PC-9 (cell line): ENCODE data around the gene CCDC85C. TPM values are rescaled to one million over a fixed set of nuclear protein-coding genes. Genes with fewer than 3 reads are reported as not detected.

Source experiments
- BruUV-seq: library from RNA; stranded (reverse); fragments of 400-500 nt; replicated peaks from 2 replicates; lab custom pipeline; 2021; lab: Mats Ljungman, UMichigan
- CTCF ChIA-PET: fragments of 300-600 bp; sonication (Branson Sonifier 250); formaldehyde crosslinking; loops from one replicate; lab custom pipeline; 2022; ENCODE audit warnings: antibody characterized with exemption; lab: Charles Lee
- POLR2A ChIA-PET: fragments of 300-600 bp; sonication (Branson Sonifier 250); formaldehyde crosslinking; loops from one replicate; lab custom pipeline; 2022; ENCODE audit warnings: antibody characterized with exemption; ENCODE audit not compliant: unreplicated experiment; lab: Charles Lee
- DNase-seq, 2 experiments: peaks; one replicate each; pipeline versions ENCODE4 v3.0.0 to v3.0.0-alpha.2; 2015 to 2022; ENCODE audit warnings: mixed read lengths in 1 of 2
- H2AFZ ChIP-seq: fragments of 200-600 bp; sonication (generic); 2 replicates; pipeline ENCODE4 v1.8.1; 2017; ENCODE audit warnings: antibody characterized with exemption
- H3F3A ChIP-seq: fragments of 200-600 bp; sonication (generic); 2 replicates; pipeline ENCODE4 v1.8.1; 2017; ENCODE audit warnings: antibody characterized with exemption, mild to moderate bottlenecking, low read depth; ENCODE audit not compliant: insufficient read depth
- H3K27ac ChIP-seq: fragments of 200-600 bp; sonication (generic); 2 replicates; pipeline ENCODE4 v1.6.1; 2016; ENCODE audit warnings: mixed run types
- H3K27me3 ChIP-seq: fragments of 200-600 bp; sonication (generic); 2 replicates; pipeline ENCODE4 v1.6.1; 2016; ENCODE audit warnings: low read depth, mixed run types; ENCODE audit not compliant: insufficient read depth
- H3K36me3 ChIP-seq: fragments of 200-600 bp; sonication (generic); 2 replicates; pipeline ENCODE4 v1.6.1; 2016; ENCODE audit warnings: low read depth, mixed run types
- H3K4me1 ChIP-seq: fragments of 200-600 bp; sonication (generic); replicated peaks from 2 replicates; pipeline ENCODE4 v1.6.1; 2016; ENCODE audit warnings: mixed run types; ENCODE audit not compliant: insufficient read depth
- H3K4me2 ChIP-seq: fragments of 200-600 bp; sonication (generic); 2 replicates; pipeline ENCODE4 v1.6.1; 2017; ENCODE audit warnings: mixed run types
- H3K4me3 ChIP-seq: fragments of 200-600 bp; sonication (generic); 2 replicates; pipeline ENCODE4 v1.6.1; 2016; ENCODE audit warnings: mixed run types
- H3K79me2 ChIP-seq: fragments of 200-600 bp; sonication (generic); 2 replicates; pipeline ENCODE4 v1.6.1; 2017; ENCODE audit warnings: low read depth, mixed run types
- H3K9me2 ChIP-seq: fragments of 200-600 bp; sonication (generic); 2 replicates; pipeline ENCODE4 v1.8.1; 2017; ENCODE audit warnings: mild to moderate bottlenecking; ENCODE audit not compliant: insufficient read depth
- H3K9me3 ChIP-seq: fragments of 200-600 bp; sonication (generic); 2 replicates; pipeline ENCODE4 v1.8.1; 2016; ENCODE audit warnings: low read depth; ENCODE audit not compliant: insufficient read depth
- H4K20me1 ChIP-seq: fragments of 200-600 bp; sonication (generic); 2 replicates; pipeline ENCODE4 v1.8.1; 2017; ENCODE audit not compliant: insufficient read depth
- CTCF ChIP-seq: fragments of 200-600 bp; sonication (generic); conservative IDR thresholded peaks from 2 replicates; pipeline ENCODE4 v1.6.1; 2017; ENCODE audit warnings: mixed run types, antibody characterized with exemption, mild to moderate bottlenecking, moderate library complexity
- EZH2 ChIP-seq: fragments of 200-600 bp; sonication (generic); IDR thresholded peaks from 2 replicates; pipeline ENCODE4 v1.8.0; 2017; ENCODE audit warnings: antibody characterized with exemption, low read depth
- intact Hi-C: fragments of 100-400 bp; cut with micrococcal nuclease; formaldehyde crosslinking; loops from one replicate; pipeline ENCODE4 v1.10.0; 2022; ENCODE audit not compliant: unreplicated experiment
- total RNA-seq: library from RNA; stranded (reverse); gene quantifications from 2 replicates; pipeline ENCODE4 v1.2.3, GENCODE V29; 2021

Gene CCDC85C
- total RNA-seq, 1 experiment from 2014 or later, result 21.2 TPM

GRCh38 chr14:99468836-99469592 is 135.0 kb downstream of the CCDC85C start:
- CTCF ChIA-PET, result no interaction called here
- H3K4me2 ChIP-seq, result no peak overlapping the region
- H3K79me2 ChIP-seq, result peaks cover 23% of the 10 kb centered on the region; the same call in 1 of the 2 replicates
- DNase-seq, result no peak
- H4K20me1 ChIP-seq, result peaks cover 6% of the 10 kb centered on the region
- no peak overlapping the region for H2AFZ ChIP-seq
- H3K27ac ChIP-seq, result no peak overlapping the region
- POLR2A ChIA-PET, result interaction anchor here (0.6 to 0.7 kb wide), 2 partner anchors 11 to 12 kb away, joined by 3 to 5 read pairs; partner anchors contain the start of gene CCNK
- no peaks in the 10 kb centered on the region for H3K9me2 ChIP-seq
- H3K27me3 ChIP-seq, result no peaks in the 10 kb centered on the region
- no peak for TF ChIP-seq EZH2
- no peak for TF ChIP-seq CTCF
- H3K36me3 ChIP-seq, result no peaks in the 10 kb centered on the region
- H3K4me3 ChIP-seq, result no peak overlapping the region
- no peaks in the 10 kb centered on the region for H3K9me3 ChIP-seq
- H3K4me1 ChIP-seq, result no peaks in the 10 kb centered on the region
- intact Hi-C loops, result no loop called here
- no TSS peak for BruUV-seq
- no peaks in the 10 kb centered on the region for H3F3A ChIP-seq

- CTCF ChIA-PET, result no interaction called here
- Histone ChIP-seq H2AFZ (no peak overlapping the region), H3K4me2 (no peak overlapping the region), H3K36me3 (no peaks in the 10 kb centered on the region), H3K4me3 (no peak overlapping the region), H3K4me1 (no peaks in the 10 kb centered on the region), H3K27ac (no peak overlapping the region), H3K9me3 (no peaks in the 10 kb centered on the region), H4K20me1 (peaks cover 5% of the 10 kb centered on the region), H3K27me3 (no peaks in the 10 kb centered on the region), H3F3A (no peaks in the 10 kb centered on the region), H3K79me2 (peaks cover 18% of the 10 kb centered on the region; the same call in 1 of the 2 replicates), H3K9me2 (no peaks in the 10 kb centered on the region)
- no TSS peak for BruUV-seq
- intact Hi-C loops, result no loop called here
- no peak for TF ChIP-seq EZH2
- TF ChIP-seq CTCF, result no peak
- POLR2A ChIA-PET, result interaction anchor here (0.8 kb wide), 1 partner anchor 862 kb away, joined by 35 read pairs; no protein-coding TSS in a partner anchor
- DNase-seq, result no peak
These were observed 135.9 kb downstream of the CCDC85C start for GRCh38 chr14:99468081-99468480.

GRCh38 chr14:99467336-99468078 is 136.5 kb downstream of the CCDC85C start:
- no peak for DNase-seq
- Histone ChIP-seq H2AFZ (no peak overlapping the region), H3K79me2 (peaks cover 13% of the 10 kb centered on the region; the same call in 1 of the 2 replicates), H3K4me3 (no peak overlapping the region), H3F3A (no peaks in the 10 kb centered on the region), H3K4me2 (no peak overlapping the region), H4K20me1 (peaks cover 3% of the 10 kb centered on the region), H3K27me3 (no peaks in the 10 kb centered on the region), H3K4me1 (no peaks in the 10 kb centered on the region), H3K36me3 (no peaks in the 10 kb centered on the region), H3K9me3 (no peaks in the 10 kb centered on the region), H3K9me2 (no peaks in the 10 kb centered on the region), H3K27ac (no peak overlapping the region)
- POLR2A ChIA-PET, result interaction anchor here (0.8 kb wide), 1 partner anchor 863 kb away, joined by 35 read pairs; no protein-coding TSS in a partner anchor
- TF ChIP-seq CTCF, result no peak
- no peak for TF ChIP-seq EZH2
- intact Hi-C loops, result no loop called here
- CTCF ChIA-PET, result no interaction called here
- BruUV-seq, result no TSS peak
